A172 (cell line): ENCODE results near the gene ATP1A3. TPM values are rescaled to one million over a fixed set of nuclear protein-coding genes. Genes with fewer than 3 reads are reported as not detected.

ENCODE experiments used
- DNase-seq: peaks from one replicate; pipeline ENCODE4 v3.0.0-alpha.2; 2015; ENCODE audit warnings: low spot score
- total RNA-seq: library from RNA; depleted of rRNA; stranded (reverse); fragments of >200 nt; shearing (Covaris generic); gene quantifications from 2 replicates; pipeline ENCODE4 v1.2.3, GENCODE V29; 2014

The ATP1A3 gene
- total RNA-seq, 1 experiment from 2014 or later, result 0.76 TPM

GRCh38 chr19:41928754-41929535, 65.1 kb downstream of the ATP1A3 start:
- DNase-seq, result no peak

- DNase-seq, result peak; percentile 61
These were observed 65.8 kb downstream of the ATP1A3 start, which contains the start of gene ERFL for GRCh38 chr19:41928221-41928683. TSS of gene ERFL (minus strand) at chr19:41928449. CDS start at chr19:41912919, 15,530 bp downstream.

GRCh38 chr19:41927497-41928192, 66.4 kb downstream of the ATP1A3 start:
- DNase-seq, result no peak

- DNase-seq, result no peak
These were observed 67.1 kb downstream of the ATP1A3 start for GRCh38 chr19:41926763-41927496.

GRCh38 chr19:41926028-41926762, 67.8 kb downstream of the ATP1A3 start:
- no peak for DNase-seq

GRCh38 chr19:41925208-41926003, 68.6 kb downstream of the ATP1A3 start:
- DNase-seq, result no peak

GRCh38 chr19:41924151-41925145, 69.6 kb downstream of the ATP1A3 start:
- no peak for DNase-seq

GRCh38 chr19:41923045-41923788, 70.8 kb downstream of the ATP1A3 start:
- no peak for DNase-seq

GRCh38 chr19:41922585-41922984, 71.4 kb downstream of the ATP1A3 start:
- no peak for DNase-seq

GRCh38 chr19:41921577-41922576, 72.2 kb downstream of the ATP1A3 start:
- no peak for DNase-seq

- DNase-seq, result no peak
These were observed 73.0 kb downstream of the ATP1A3 start for GRCh38 chr19:41920882-41921576.

GRCh38 chr19:41919948-41920712, 73.9 kb downstream of the ATP1A3 start:
- DNase-seq, result no peak

- no peak for DNase-seq
These were observed 75.3 kb downstream of the ATP1A3 start for GRCh38 chr19:41918653-41919244.

GRCh38 chr19:41918095-41918494, 75.9 kb downstream of the ATP1A3 start:
- DNase-seq, result no peak

- DNase-seq, result no peak
These were observed 76.4 kb downstream of the ATP1A3 start for GRCh38 chr19:41917676-41918075.
